Lower lobe of right lung (tissue), 2 donors: ENCODE measurements around the gene FILIP1. TPM values are rescaled to one million over a fixed set of nuclear protein-coding genes. Genes with fewer than 3 reads are reported as not detected.

Experiments
- ATAC-seq, 2 donors: fragments of 200-7000 bp; cut with Tn5 transposase; one replicate each; pipeline ENCODE4 v1.9.1; 2020 to 2022; ENCODE audit warnings: mild to moderate bottlenecking in 2 of 2, moderate library complexity in 2 of 2
- DNase-seq: peaks from one replicate; pipeline ENCODE4 v3.0.0-alpha.2; 2020
- H3K27ac ChIP-seq: fragments of 200-600 bp; one replicate; pipeline ENCODE4 v1.8.0; 2022
- H3K27me3 ChIP-seq: fragments of 200-600 bp; one replicate; pipeline ENCODE4 v1.8.0; 2022; ENCODE audit warnings: low read depth
- H3K36me3 ChIP-seq: fragments of 200-600 bp; one replicate; pipeline ENCODE4 v1.8.0; 2022; ENCODE audit warnings: mild to moderate bottlenecking
- H3K4me1 ChIP-seq: fragments of 200-600 bp; one replicate; pipeline ENCODE4 v1.8.0; 2022
- H3K4me3 ChIP-seq: fragments of 200-600 bp; one replicate; pipeline ENCODE4 v1.8.0; 2022; ENCODE audit warnings: mild to moderate bottlenecking
- H3K9me3 ChIP-seq: fragments of 200-600 bp; one replicate; pipeline ENCODE4 v1.8.0; 2022
- intact Hi-C: fragments of 100-400 bp; cut with DNase I; formaldehyde crosslinking; loops from one replicate; pipeline ENCODE4 v1.11.0; 2022
- total RNA-seq: library from RNA; stranded (reverse); fragmentation: NEBNext Ultra II Directional; extraction: Animal tissue kit (Norgen Biotek cat#: 25700); gene quantifications from one replicate; pipeline ENCODE4 v1.2.1, GENCODE V29; 2021
- TF ChIP-seq, protein P1 (sequence below): fragments of 200-600 bp; IDR thresholded peaks from one replicate; pipeline ENCODE4 v1.8.0; 2022; ENCODE audit warnings: antibody characterized with exemption, mild to moderate bottlenecking
- donor health status: DM: no; HTN: yes; CAD: no; lungs with severe emphysema.

Gene FILIP1
- total RNA-seq, 1 donor from 2014 or later = 17.4 TPM

DNA sequence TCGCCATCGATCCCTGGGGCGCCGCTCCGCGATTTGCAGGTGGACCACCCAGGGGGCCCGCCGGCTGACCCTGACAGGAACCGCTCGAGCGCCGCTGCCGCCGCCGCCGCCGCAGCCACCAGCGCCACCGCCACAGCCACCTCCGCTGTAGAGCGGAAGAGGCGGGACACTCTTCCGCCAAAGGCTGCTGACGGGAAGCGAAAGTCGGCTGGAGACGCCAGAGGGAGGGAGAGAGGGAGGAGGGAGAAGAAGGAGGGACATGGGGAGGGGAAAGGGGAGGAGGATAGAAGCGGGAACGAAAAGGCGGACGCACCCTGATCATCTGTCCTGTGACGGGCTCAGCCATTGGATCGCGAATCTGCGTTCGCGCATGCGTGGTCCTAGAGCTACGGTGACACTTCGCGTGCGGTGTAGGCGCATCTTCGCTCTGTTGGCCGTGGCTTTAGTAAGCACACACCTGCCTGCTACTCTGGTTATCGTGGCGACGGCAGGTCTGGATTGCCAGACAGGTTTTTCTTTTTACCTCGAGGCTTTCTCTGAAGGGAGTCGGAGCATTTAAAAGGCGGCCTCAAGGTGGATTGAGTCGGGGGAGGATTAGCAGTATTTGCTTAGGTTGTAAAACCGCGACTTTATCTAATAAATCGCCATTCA, 208.8 kb downstream of the FILIP1 start, which contains the start of gene TMEM30A:
TMEM30A (minus strand) TSS at position 161 of the 651 bp plus-strand sequence; CDS start at position 7, 154 bp downstream.
- peaks cover 43% of the 10 kb centered on the region for H3K4me1 ChIP-seq
- H3K27me3 ChIP-seq = no peaks in the 10 kb centered on the region
- no peaks in the 10 kb centered on the region for H3K9me3 ChIP-seq
- H3K27ac ChIP-seq = peak within 1 kb of the TSS; percentile 89
- H3K4me3 ChIP-seq = peak within 1 kb of the TSS; percentile 81
- TF ChIP-seq, protein P1, sequence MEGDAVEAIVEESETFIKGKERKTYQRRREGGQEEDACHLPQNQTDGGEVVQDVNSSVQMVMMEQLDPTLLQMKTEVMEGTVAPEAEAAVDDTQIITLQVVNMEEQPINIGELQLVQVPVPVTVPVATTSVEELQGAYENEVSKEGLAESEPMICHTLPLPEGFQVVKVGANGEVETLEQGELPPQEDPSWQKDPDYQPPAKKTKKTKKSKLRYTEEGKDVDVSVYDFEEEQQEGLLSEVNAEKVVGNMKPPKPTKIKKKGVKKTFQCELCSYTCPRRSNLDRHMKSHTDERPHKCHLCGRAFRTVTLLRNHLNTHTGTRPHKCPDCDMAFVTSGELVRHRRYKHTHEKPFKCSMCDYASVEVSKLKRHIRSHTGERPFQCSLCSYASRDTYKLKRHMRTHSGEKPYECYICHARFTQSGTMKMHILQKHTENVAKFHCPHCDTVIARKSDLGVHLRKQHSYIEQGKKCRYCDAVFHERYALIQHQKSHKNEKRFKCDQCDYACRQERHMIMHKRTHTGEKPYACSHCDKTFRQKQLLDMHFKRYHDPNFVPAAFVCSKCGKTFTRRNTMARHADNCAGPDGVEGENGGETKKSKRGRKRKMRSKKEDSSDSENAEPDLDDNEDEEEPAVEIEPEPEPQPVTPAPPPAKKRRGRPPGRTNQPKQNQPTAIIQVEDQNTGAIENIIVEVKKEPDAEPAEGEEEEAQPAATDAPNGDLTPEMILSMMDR = no peak
- intact Hi-C loops = no loop called here
- ATAC-seq (peak; percentile 98 to 100), DNase-seq (peak; percentile 98)
- no peaks in the 10 kb centered on the region for H3K36me3 ChIP-seq

DNA sequence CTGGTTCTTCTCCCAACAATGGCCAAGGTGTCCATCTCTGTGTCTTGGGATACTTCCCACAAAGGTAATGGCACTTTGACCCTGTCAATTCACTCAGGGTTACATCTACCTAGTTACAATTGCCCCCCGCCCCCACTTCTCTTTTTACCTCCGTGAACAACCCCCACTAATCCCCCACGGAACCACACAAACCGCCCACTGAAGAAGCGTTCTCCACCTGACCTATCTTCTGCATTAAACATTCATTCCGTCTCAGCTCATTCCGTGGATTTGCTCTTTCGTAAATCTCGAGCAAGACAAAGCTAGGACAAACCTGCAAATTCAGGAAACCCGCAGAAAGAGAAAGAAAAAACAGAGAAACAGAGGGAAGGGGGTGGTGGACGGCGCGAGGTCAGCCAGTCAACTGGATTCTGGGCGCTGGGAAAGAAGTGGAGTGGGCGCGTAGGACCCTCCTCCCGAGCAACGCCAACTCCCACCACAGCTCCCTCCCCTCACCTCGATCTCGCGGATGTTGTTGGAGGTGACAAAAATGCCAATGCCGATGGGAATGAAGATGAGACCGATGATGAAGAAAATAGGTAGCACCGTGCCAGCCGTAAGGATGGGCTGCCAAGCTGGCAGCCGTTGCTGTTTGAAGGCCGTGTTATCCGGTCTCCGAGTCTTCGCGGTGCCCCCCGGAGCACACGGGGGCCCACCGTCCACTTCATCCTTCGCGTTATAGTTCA, 209.5 kb downstream of the FILIP1 start:
- Histone ChIP-seq H3K36me3 (no peaks in the 10 kb centered on the region), H3K9me3 (no peaks in the 10 kb centered on the region), H3K27ac (peak overlapping the region; percentile 89), H3K27me3 (no peaks in the 10 kb centered on the region), H3K4me3 (peak overlapping the region; percentile 81), H3K4me1 (peaks cover 49% of the 10 kb centered on the region)
- ATAC-seq = peak; percentile 21 to 55
- TF ChIP-seq, protein P1 = no peak
- DNase-seq = no peak
- intact Hi-C loops = no loop called here

- H3K27me3 ChIP-seq = no peaks in the 10 kb centered on the region
- TF ChIP-seq, protein P1 = no peak
- no peaks in the 10 kb centered on the region for H3K36me3 ChIP-seq
- DNase-seq (no peak), ATAC-seq (no peak)
- H3K27ac ChIP-seq = no peak overlapping the region
- peak overlapping the region; percentile 81 for H3K4me3 ChIP-seq
- intact Hi-C loops = no loop called here
- H3K4me1 ChIP-seq = peaks cover 59% of the 10 kb centered on the region
- no peaks in the 10 kb centered on the region for H3K9me3 ChIP-seq
Measured at GRCh38 chr6:75282706-75283105, 210.9 kb downstream of the FILIP1 start.

DNA sequence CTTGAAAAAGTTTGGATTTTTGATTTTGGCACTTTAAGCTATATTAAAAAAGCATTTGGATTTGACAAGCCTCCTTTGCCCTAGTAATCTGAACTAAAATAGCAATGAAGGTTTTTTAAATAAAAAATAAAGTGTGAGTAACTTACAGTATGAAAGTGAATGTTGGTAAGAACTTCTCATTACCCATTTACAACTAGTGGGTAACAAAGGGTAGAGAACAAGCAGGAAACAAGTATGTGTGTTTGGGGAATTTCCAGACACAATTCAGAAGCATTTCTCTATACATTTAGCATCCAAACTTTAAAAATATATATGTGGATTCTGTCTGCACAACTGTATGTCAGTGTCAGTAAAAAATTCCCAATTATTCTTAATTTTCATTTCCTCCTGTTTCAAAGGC, 211.9 kb downstream of the FILIP1 start:
- Histone ChIP-seq H3K27ac (no peak overlapping the region), H3K9me3 (no peaks in the 10 kb centered on the region), H3K27me3 (no peaks in the 10 kb centered on the region), H3K36me3 (no peaks in the 10 kb centered on the region), H3K4me3 (peak overlapping the region; percentile 81), H3K4me1 (peaks cover 59% of the 10 kb centered on the region)
- intact Hi-C loops = no loop called here
- DNase-seq = no peak
- ATAC-seq = no peak
- TF ChIP-seq, protein P1 = no peak

DNA sequence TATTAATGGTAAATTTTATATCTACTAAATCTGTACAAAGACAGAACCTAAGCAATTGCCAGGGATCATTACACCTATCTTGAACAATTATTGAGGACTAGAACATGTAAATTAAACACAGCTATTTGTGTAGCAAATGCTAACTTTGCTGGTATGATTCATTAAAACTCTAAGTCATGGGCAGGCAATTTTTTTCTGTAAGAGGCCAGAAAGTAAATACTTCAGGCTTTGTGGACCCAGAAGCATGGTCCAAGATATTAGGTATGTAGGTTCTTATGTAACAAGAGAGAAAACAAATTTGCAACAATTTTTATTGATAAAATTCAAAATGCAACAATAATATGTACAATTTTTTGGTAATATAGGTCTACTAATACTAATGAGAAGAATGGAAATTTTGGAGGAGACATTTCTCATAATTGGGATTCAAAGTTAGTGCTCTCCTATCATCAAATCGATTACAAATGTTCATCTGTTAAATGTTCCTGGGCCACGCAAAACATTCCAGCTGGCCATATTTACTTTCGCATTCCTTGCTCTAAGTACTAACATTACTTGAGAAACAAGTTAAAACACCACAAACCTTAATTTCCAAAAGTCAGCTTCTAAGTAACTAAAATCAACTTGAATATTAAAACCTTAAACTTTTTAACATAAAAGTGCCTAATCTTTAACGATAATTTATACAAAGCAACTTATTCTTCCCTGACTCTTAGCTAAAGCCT, 213.3 kb downstream of the FILIP1 start:
- TF ChIP-seq, protein P1 = no peak
- Histone ChIP-seq H3K27me3 (no peaks in the 10 kb centered on the region), H3K4me3 (peak overlapping the region; percentile 81), H3K36me3 (no peaks in the 10 kb centered on the region), H3K27ac (peak overlapping the region; percentile 8), H3K4me1 (peaks cover 54% of the 10 kb centered on the region), H3K9me3 (no peaks in the 10 kb centered on the region)
- intact Hi-C loops = no loop called here
- DNase-seq = no peak
- peak in 1 of 2 donors; percentile 39 for ATAC-seq
